LNCaP clone FGC (cell line): ENCODE results near the gene SCGB3A1.

ENCODE experiments used
- DNase-seq: peaks from one replicate; pipeline ENCODE4 v3.0.0-alpha.2; 2011; ENCODE audit warnings: low read depth
- H3K4me3 ChIP-seq: 2 replicates; pipeline ENCODE4 v1.5.1; 2011; ENCODE audit warnings: mild to moderate bottlenecking, low read depth, low read length, control low read depth
- CTCF ChIP-seq: IDR thresholded peaks from 2 replicates; pipeline ENCODE4 v1.5.1; 2012; ENCODE audit warnings: mild to moderate bottlenecking; ENCODE audit not compliant: control insufficient read depth, insufficient read depth; ENCODE audit errors: extremely low read depth

SCGB3A1 gene

GRCh38 chr5:180609817-180610550, 18.7 kb upstream of the SCGB3A1 start:
- DNase-seq: no peak
- TF ChIP-seq CTCF: no peak
- H3K4me3 ChIP-seq: no peak overlapping the region

- no peak for TF ChIP-seq CTCF
- no peak overlapping the region for H3K4me3 ChIP-seq
- DNase-seq: no peak
Measured at GRCh38 chr5:180609386-180609785, 18.1 kb upstream of the SCGB3A1 start.

- DNase-seq: no peak
- H3K4me3 ChIP-seq: no peak overlapping the region
- no peak for TF ChIP-seq CTCF
Measured at GRCh38 chr5:180608572-180609310, 17.4 kb upstream of the SCGB3A1 start.

GRCh38 chr5:180607861-180608571, 16.7 kb upstream of the SCGB3A1 start:
- no peak for TF ChIP-seq CTCF
- no peak overlapping the region for H3K4me3 ChIP-seq
- DNase-seq: no peak

GRCh38 chr5:180606215-180606785, 15.0 kb upstream of the SCGB3A1 start:
- TF ChIP-seq CTCF: no peak
- no peak for DNase-seq
- H3K4me3 ChIP-seq: no peak overlapping the region

- TF ChIP-seq CTCF: peak; percentile 89
- peak; percentile 66 for DNase-seq
- H3K4me3 ChIP-seq: no peak overlapping the region
Measured at GRCh38 chr5:180605554-180606214, 14.4 kb upstream of the SCGB3A1 start.
